ENCODE measurements around the gene C1orf115. TPM values are rescaled to one million over a fixed set of nuclear protein-coding genes. Genes with fewer than 3 reads are reported as not detected.

Gene C1orf115
- total RNA-seq, 2 donors from 2014 or later = 22.9 to 31.2 TPM

- intact Hi-C loops (cut with DNase I) = loop anchor here (2.0 to 5.0 kb wide), 2 partner anchors 41 to 42 kb away; no protein-coding TSS in a partner anchor
- ATAC-seq (no peak), DNase-seq (no peak)
These were observed 1.0 kb downstream of the C1orf115 start for GRCh38 chr1:220691053-220691684.

- DNase-seq = no peak
- intact Hi-C loops (cut with DNase I) = loop anchor here in 1 of 2 donors (5.0 kb wide), 1 partner anchor 40 kb away; no protein-coding TSS in a partner anchor
- ATAC-seq = no peak
These were observed 2.5 kb downstream of the C1orf115 start for GRCh38 chr1:220692436-220693228.

GRCh38 chr1:220694866-220695382, 4.8 kb downstream of the C1orf115 start:
- DNase-seq (no peak), ATAC-seq (no peak)
- intact Hi-C loops (cut with DNase I) = loop anchor here in 1 of 2 donors (5.0 kb wide), 1 partner anchor 37 kb away; no protein-coding TSS in a partner anchor

GRCh38 chr1:220695426-220695825, 5.3 kb downstream of the C1orf115 start:
- DNase-seq (no peak), ATAC-seq (no peak)
- intact Hi-C loops (cut with DNase I) = no loop called here

- intact Hi-C loops (cut with DNase I) = no loop called here
- DNase-seq (no peak), ATAC-seq (no peak)
These were observed 6.2 kb downstream of the C1orf115 start for GRCh38 chr1:220696226-220696862.

- DNase-seq (no peak), ATAC-seq (peak; percentile 7 to 59)
- intact Hi-C loops (cut with DNase I) = no loop called here
These were observed 6.7 kb downstream of the C1orf115 start for GRCh38 chr1:220696863-220697231.

- no peak for ATAC-seq
- intact Hi-C loops (cut with DNase I) = no loop called here
- no peak for DNase-seq
These were observed 7.2 kb downstream of the C1orf115 start for GRCh38 chr1:220697326-220697725.

GRCh38 chr1:220698607-220699016, 8.4 kb downstream of the C1orf115 start:
- ATAC-seq = no peak
- no peak for DNase-seq
- intact Hi-C loops (cut with DNase I) = no loop called here

- ATAC-seq (no peak), DNase-seq (no peak)
- intact Hi-C loops (cut with DNase I) = no loop called here
These were observed 8.9 kb downstream of the C1orf115 start for GRCh38 chr1:220699044-220699443.

- DNase-seq (no peak), ATAC-seq (peak in 1 of 2 donors; percentile 68)
- intact Hi-C loops (cut with DNase I) = no loop called here
These were observed 10.5 kb downstream of the C1orf115 start for GRCh38 chr1:220700556-220701179.

GRCh38 chr1:220701974-220702373, 11.8 kb downstream of the C1orf115 start:
- DNase-seq (no peak), ATAC-seq (no peak)
- intact Hi-C loops (cut with DNase I) = no loop called here

- intact Hi-C loops (cut with DNase I) = no loop called here
- ATAC-seq = peak; percentile 13 to 25
- DNase-seq = no peak
These were observed 12.6 kb downstream of the C1orf115 start for GRCh38 chr1:220702733-220703270.

- no peak for DNase-seq
- intact Hi-C loops (cut with DNase I) = no loop called here
- ATAC-seq = no peak
These were observed 13.1 kb downstream of the C1orf115 start for GRCh38 chr1:220703305-220703704.

GRCh38 chr1:220705782-220706181, 15.6 kb downstream of the C1orf115 start:
- intact Hi-C loops (cut with DNase I) = no loop called here
- ATAC-seq (peak in 1 of 2 donors; percentile 32), DNase-seq (no peak)

- ATAC-seq (no peak), DNase-seq (no peak)
- intact Hi-C loops (cut with DNase I) = no loop called here
These were observed 16.3 kb downstream of the C1orf115 start for GRCh38 chr1:220706480-220706879.

- intact Hi-C loops (cut with DNase I) = no loop called here
- ATAC-seq = no peak
- no peak for DNase-seq
These were observed 17.0 kb downstream of the C1orf115 start for GRCh38 chr1:220707160-220707559.

GRCh38 chr1:220708244-220708643, 18.1 kb downstream of the C1orf115 start:
- ATAC-seq = no peak
- intact Hi-C loops (cut with DNase I) = no loop called here
- no peak for DNase-seq

GRCh38 chr1:220708936-220709801, 19.0 kb downstream of the C1orf115 start:
- ATAC-seq (peak; percentile 25 to 28), DNase-seq (no peak)
- intact Hi-C loops (cut with DNase I) = no loop called here

All from left cardiac atrium (tissue), 4 donors.